Astrocyte (in vitro differentiated cells and primary cell): Measurements from ENCODE around the gene KCTD19.

Experiments used
- EZH2 ChIP-seq: IDR thresholded peaks from 2 replicates; pipeline ENCODE4 v1.6.1; 2012; ENCODE audit warnings: mild to moderate bottlenecking, low read length, inconsistent platforms; ENCODE audit not compliant: insufficient read depth
- TF ChIP-seq, protein P1 (sequence below): IDR thresholded peaks from 2 replicates; pipeline ENCODE4 v1.5.1; 2011; ENCODE audit warnings: low read depth, mild to moderate bottlenecking, inconsistent platforms, low read length, moderate library complexity; ENCODE audit not compliant: insufficient read depth

GRCh38 chr16:67326115-67326471 is 448 bp downstream of the KCTD19 start:
- TF ChIP-seq, protein P1, sequence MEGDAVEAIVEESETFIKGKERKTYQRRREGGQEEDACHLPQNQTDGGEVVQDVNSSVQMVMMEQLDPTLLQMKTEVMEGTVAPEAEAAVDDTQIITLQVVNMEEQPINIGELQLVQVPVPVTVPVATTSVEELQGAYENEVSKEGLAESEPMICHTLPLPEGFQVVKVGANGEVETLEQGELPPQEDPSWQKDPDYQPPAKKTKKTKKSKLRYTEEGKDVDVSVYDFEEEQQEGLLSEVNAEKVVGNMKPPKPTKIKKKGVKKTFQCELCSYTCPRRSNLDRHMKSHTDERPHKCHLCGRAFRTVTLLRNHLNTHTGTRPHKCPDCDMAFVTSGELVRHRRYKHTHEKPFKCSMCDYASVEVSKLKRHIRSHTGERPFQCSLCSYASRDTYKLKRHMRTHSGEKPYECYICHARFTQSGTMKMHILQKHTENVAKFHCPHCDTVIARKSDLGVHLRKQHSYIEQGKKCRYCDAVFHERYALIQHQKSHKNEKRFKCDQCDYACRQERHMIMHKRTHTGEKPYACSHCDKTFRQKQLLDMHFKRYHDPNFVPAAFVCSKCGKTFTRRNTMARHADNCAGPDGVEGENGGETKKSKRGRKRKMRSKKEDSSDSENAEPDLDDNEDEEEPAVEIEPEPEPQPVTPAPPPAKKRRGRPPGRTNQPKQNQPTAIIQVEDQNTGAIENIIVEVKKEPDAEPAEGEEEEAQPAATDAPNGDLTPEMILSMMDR: no peak
- no peak for TF ChIP-seq EZH2
